Caco-2 (cell line): ENCODE data around the gene NFKBIE. TPM values are rescaled to one million over a fixed set of nuclear protein-coding genes. Genes with fewer than 3 reads are reported as not detected.
A peak's percentile ranks its signal among the peaks of the same experiment; 100 is the strongest.

Experiments used
- BruUV-seq: library from RNA; stranded (reverse); fragments of 400-500 nt; replicated peaks from 2 replicates; lab custom pipeline; 2021; lab: Mats Ljungman, UMichigan
- CTCF ChIA-PET: fragments of 300-600 bp; sonication (Branson Sonifier 250); formaldehyde crosslinking; loops from one replicate; lab custom pipeline; 2022; ENCODE audit warnings: antibody characterized with exemption; lab: Charles Lee
- POLR2A ChIA-PET: fragments of 300-600 bp; sonication (Branson Sonifier 250); formaldehyde crosslinking; loops from one replicate; lab custom pipeline; 2022; ENCODE audit warnings: antibody characterized with exemption; lab: Charles Lee
- DNase-seq, 2 experiments: peaks; one replicate each; pipeline versions ENCODE4 v3.0.0 to v3.0.0-alpha.2; 2020 to 2022
- H3K27me3 ChIP-seq: replicated peaks from 2 replicates; pipeline ENCODE4 v1.6.0; 2011; ENCODE audit warnings: low read length; ENCODE audit not compliant: control insufficient read depth, insufficient read depth
- H3K36me3 ChIP-seq: 2 replicates; pipeline ENCODE4 v1.5.1; 2011; ENCODE audit warnings: low read length; ENCODE audit not compliant: control insufficient read depth, insufficient read depth
- H3K4me1 ChIP-seq: fragments of 250-450 bp; sonication (Bioruptor Pico); 2 replicates; pipeline ENCODE4 v1.5.1; 2020; ENCODE audit warnings: mild to moderate bottlenecking
- H3K4me3 ChIP-seq: 2 replicates; pipeline ENCODE4 v1.5.1; 2011; ENCODE audit warnings: low read depth, mild to moderate bottlenecking, control low read depth, low read length
- H3K9me3 ChIP-seq: fragments of 250-450 bp; sonication (Bioruptor Pico); 2 replicates; pipeline ENCODE4 v1.5.1; 2020; ENCODE audit warnings: mild to moderate bottlenecking, moderate library complexity
- H3K27ac Mint-ChIP-seq: one replicate; pipeline ENCODE4 v1.8.0; 2022; ENCODE audit warnings: mixed read lengths; ENCODE audit not compliant: unreplicated experiment
- H3K27me3 Mint-ChIP-seq: one replicate; pipeline ENCODE4 v1.8.0; 2022; ENCODE audit warnings: mixed read lengths; ENCODE audit not compliant: insufficient read depth, unreplicated experiment
- H3K36me3 Mint-ChIP-seq: one replicate; pipeline ENCODE4 v1.8.0; 2022; ENCODE audit warnings: mild to moderate bottlenecking, mixed read lengths; ENCODE audit not compliant: insufficient read depth, unreplicated experiment
- H3K4me1 Mint-ChIP-seq: one replicate; pipeline ENCODE4 v1.8.0; 2022; ENCODE audit warnings: low read depth, mixed read lengths; ENCODE audit not compliant: unreplicated experiment
- H3K4me3 Mint-ChIP-seq: one replicate; pipeline ENCODE4 v1.8.0; 2022; ENCODE audit warnings: mild to moderate bottlenecking, moderate library complexity, mixed read lengths; ENCODE audit not compliant: unreplicated experiment
- H3K9me3 Mint-ChIP-seq: one replicate; pipeline ENCODE4 v1.8.0; 2022; ENCODE audit warnings: mixed read lengths; ENCODE audit not compliant: unreplicated experiment
- CTCF ChIP-seq, 2 experiments: fragments of 200-600 bp in 1 of 2; IDR thresholded peaks; 1 replicate in 1 of 2; 2 replicates in 1 of 2; pipeline versions ENCODE4 v1.5.1 to v1.8.0; 2011 to 2022; ENCODE audit warnings: antibody characterized with exemption in 1 of 2, control low read depth in 1 of 2, inconsistent platforms in 1 of 2, low read depth in 1 of 2, low read length in 1 of 2, mild to moderate bottlenecking in 1 of 2, moderate library complexity in 1 of 2; ENCODE audit not compliant: insufficient read depth in 1 of 2, severe bottlenecking in 1 of 2, unreplicated experiment in 1 of 2
- intact Hi-C: fragments of 100-400 bp; cut with micrococcal nuclease; formaldehyde crosslinking; loops from one replicate; pipeline ENCODE4 v1.10.0; 2022; ENCODE audit not compliant: unreplicated experiment
- total RNA-seq: library from RNA; stranded (reverse); gene quantifications from 2 replicates; pipeline ENCODE4 v1.2.3, GENCODE V29; 2022

NFKBIE gene
- total RNA-seq, 1 experiment from 2014 or later: 8.4 TPM

- Mint-ChIP-seq H3K27ac (no peak overlapping the region), H3K4me3 (peak overlapping the region; percentile 66), H3K27me3 (peaks cover 12% of the 10 kb centered on the region), H3K9me3 (no peaks in the 10 kb centered on the region), H3K4me1 (peaks cover 7% of the 10 kb centered on the region), H3K36me3 (peaks cover 22% of the 10 kb centered on the region)
- intact Hi-C loops: no loop called here
- ChIA-PET POLR2A (interaction anchor here (0.5 to 0.6 kb wide), 3 partner anchors 13 to 131 kb away, joined by 3 to 4 read pairs (median 3); no protein-coding TSS in a partner anchor), CTCF (interaction anchor here (0.6 to 2.8 kb wide), 5 partner anchors 8 to 47 kb away, joined by 3 to 13 read pairs (median 8); partner anchors contain the start of gene AARS2)
- Histone ChIP-seq H3K4me3 (peak overlapping the region; percentile 49), H3K27me3 (peaks cover 4% of the 10 kb centered on the region; the same call in 1 of the 2 replicates), H3K4me1 (peaks cover 9% of the 10 kb centered on the region; the same call in 1 of the 2 replicates), H3K36me3 (no peaks in the 10 kb centered on the region), H3K9me3 (no peaks in the 10 kb centered on the region)
- TF ChIP-seq CTCF (IDR thresholded peaks at IDR 0.05; ENCODE audit: insufficient read depth in 1 of 2, low read depth in 1 of 2, low read length in 1 of 2, severe bottlenecking in 1 of 2, unreplicated experiment in 1 of 2): no peak
- peak in 1 of 2 experiments; percentile 54 for DNase-seq
- no TSS peak for BruUV-seq
Observed at GRCh38 chr6:44297063-44298038, 32.0 kb upstream of the NFKBIE start.

GRCh38 chr6:44294832-44295791 lies 29.8 kb upstream of the NFKBIE start:
- intact Hi-C loops: no loop called here
- Mint-ChIP-seq H3K27me3 (peaks cover 22% of the 10 kb centered on the region), H3K9me3 (no peaks in the 10 kb centered on the region), H3K4me3 (no peak overlapping the region), H3K27ac (no peak overlapping the region), H3K4me1 (peaks cover 7% of the 10 kb centered on the region), H3K36me3 (peaks cover 22% of the 10 kb centered on the region)
- DNase-seq: no peak
- H3K27me3 ChIP-seq: peaks cover 4% of the 10 kb centered on the region
- H3K4me3 ChIP-seq: no peak overlapping the region
- no peaks in the 10 kb centered on the region for H3K36me3 ChIP-seq
- CTCF ChIA-PET: interaction anchor here (1.1 to 1.5 kb wide), 2 partner anchors 10 to 27 kb away, joined by 3 to 8 read pairs; no protein-coding TSS in a partner anchor
- no TSS peak for BruUV-seq
- POLR2A ChIA-PET: interaction anchor here (1.0 kb wide), 1 partner anchor 17 kb away, joined by 3 read pairs; the partner anchor contains the start of gene AARS2
- no peaks in the 10 kb centered on the region for H3K9me3 ChIP-seq
- H3K4me1 ChIP-seq: peaks cover 9% of the 10 kb centered on the region; the same call in 1 of the 2 replicates
- no peak for TF ChIP-seq CTCF (IDR thresholded peaks at IDR 0.05; ENCODE audit: insufficient read depth in 1 of 2, low read depth in 1 of 2, low read length in 1 of 2, severe bottlenecking in 1 of 2, unreplicated experiment in 1 of 2)
